Bronchial epithelial cell (primary cell): ENCODE results near the gene CACYBP. TPM values are rescaled to one million over a fixed set of nuclear protein-coding genes. Genes with fewer than 3 reads are reported as not detected.

Experiments
- DNase-seq: peaks from one replicate; pipeline ENCODE4 v3.0.0-alpha.2; 2010; ENCODE audit warnings: low read depth
- FAIRE-seq: peaks from 2 replicates; lab custom pipeline; 2011; peaks lifted over from hg19 to GRCh38; lab: Jason Lieb, UNC
- H3K27me3 ChIP-seq: 2 replicates; pipeline ENCODE4 v1.5.1; 2011; ENCODE audit warnings: low read length; ENCODE audit not compliant: control insufficient read depth, insufficient read depth
- H3K36me3 ChIP-seq: 2 replicates; pipeline ENCODE4 v1.5.1; 2011; ENCODE audit warnings: low read length; ENCODE audit not compliant: control insufficient read depth, insufficient read depth
- H3K4me3 ChIP-seq: 2 replicates; pipeline ENCODE4 v1.5.1; 2011; ENCODE audit warnings: mild to moderate bottlenecking, low read depth, low read length, control low read depth
- total RNA-seq: library from RNA; depleted of rRNA; stranded (reverse); fragments of >200 nt; gene quantifications from 2 replicates; pipeline ENCODE4 v1.2.1, GENCODE V29; 2014
- TF ChIP-seq, protein P1 (sequence below): IDR thresholded peaks from 2 replicates; pipeline ENCODE4 v1.5.1; 2011; ENCODE audit warnings: mild to moderate bottlenecking, moderate library complexity, low read length, control low read depth, inconsistent platforms; ENCODE audit not compliant: insufficient read depth, severe bottlenecking

CACYBP gene
- total RNA-seq, 1 donor from 2014 or later, result 44.2 TPM

DNA sequence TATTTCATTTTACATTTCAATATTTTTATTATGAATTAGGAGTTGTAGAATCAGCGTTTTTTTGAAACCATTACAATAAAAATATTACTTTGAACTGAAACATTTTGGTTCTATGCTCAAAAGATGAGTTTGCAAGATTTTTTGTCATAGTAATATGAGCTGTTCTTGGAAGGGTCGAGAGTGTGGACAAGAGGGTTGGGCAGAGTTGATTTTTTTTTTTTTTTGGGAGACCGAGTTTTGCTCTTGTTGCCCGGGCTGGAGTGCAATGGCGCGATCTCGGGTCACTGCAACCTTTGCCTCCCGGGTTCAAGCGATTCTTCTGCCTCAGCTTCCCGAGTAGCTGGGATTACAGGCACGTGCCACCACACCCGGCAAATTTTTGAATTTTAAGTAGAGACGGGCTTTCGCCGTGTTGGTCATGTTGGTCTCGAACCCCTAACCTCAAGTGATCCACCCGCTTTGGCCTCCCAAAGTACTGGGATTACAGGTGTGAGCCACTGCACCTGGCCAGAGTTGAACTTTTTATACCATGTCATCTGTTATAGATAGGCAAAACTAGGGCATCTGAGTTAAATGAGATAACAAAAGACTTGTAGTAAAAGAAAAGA lies 3.3 kb downstream of the CACYBP start:
- TF ChIP-seq, protein P1, sequence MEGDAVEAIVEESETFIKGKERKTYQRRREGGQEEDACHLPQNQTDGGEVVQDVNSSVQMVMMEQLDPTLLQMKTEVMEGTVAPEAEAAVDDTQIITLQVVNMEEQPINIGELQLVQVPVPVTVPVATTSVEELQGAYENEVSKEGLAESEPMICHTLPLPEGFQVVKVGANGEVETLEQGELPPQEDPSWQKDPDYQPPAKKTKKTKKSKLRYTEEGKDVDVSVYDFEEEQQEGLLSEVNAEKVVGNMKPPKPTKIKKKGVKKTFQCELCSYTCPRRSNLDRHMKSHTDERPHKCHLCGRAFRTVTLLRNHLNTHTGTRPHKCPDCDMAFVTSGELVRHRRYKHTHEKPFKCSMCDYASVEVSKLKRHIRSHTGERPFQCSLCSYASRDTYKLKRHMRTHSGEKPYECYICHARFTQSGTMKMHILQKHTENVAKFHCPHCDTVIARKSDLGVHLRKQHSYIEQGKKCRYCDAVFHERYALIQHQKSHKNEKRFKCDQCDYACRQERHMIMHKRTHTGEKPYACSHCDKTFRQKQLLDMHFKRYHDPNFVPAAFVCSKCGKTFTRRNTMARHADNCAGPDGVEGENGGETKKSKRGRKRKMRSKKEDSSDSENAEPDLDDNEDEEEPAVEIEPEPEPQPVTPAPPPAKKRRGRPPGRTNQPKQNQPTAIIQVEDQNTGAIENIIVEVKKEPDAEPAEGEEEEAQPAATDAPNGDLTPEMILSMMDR, result no peak
- FAIRE-seq, result no peak
- H3K36me3 ChIP-seq, result peaks cover 2% of the 10 kb centered on the region
- no peak overlapping the region for H3K4me3 ChIP-seq
- no peaks in the 10 kb centered on the region for H3K27me3 ChIP-seq
- no peak for DNase-seq

DNA sequence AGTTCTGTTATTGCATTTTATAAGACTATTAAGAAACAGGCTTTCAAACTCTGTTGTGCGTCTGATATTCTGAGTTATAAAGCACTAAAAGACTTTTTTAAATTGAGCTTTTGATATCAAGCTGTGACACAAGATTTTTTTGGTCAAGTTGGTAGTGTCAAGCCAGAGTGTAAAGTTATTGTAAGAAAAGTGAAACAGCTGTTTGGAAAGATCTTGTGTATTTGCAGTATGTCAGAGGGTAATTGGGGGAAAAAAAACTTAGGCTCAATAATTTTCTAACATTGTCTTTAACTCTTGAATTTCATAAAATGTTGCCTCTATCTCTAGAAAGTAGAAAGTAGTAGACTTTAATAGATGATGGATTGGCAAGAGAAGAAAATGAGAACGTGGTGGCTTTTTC lies 3.8 kb downstream of the CACYBP start:
- no peak for FAIRE-seq

DNA sequence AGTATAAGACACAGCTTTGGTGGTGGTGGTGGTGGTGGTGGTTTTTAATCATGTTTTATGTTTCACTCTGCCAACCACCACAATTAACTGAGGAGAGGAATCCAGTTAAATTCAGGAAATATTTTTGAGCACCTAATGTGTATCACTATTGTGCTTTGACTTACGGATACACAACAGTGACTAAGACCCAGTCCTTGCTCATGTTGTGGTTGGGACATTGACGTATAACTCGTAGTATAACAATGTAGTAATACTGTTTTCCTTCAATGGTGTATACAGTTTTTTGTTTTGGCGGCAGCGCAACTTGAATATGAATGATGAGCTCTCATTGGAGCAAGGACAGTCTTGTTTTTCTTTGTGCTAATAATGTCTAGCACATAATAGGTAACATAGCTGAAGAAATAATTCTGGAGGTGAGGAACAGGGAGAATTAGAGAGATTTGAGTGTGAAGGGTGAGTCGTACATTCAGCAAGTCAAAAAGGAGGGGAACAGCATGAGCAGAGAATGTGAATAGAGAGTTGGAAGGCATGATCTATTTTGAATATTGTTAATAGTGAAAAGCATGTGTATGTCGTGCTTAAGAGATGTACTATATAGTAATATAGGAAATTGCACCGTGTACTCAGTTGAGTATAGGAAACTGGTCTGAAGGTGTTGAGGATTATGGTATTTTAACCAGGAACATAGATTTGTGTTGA lies 5.5 kb downstream of the CACYBP start:
- DNase-seq (peak; percentile 18), FAIRE-seq (no peak)
- no peak overlapping the region for H3K4me3 ChIP-seq
- TF ChIP-seq, protein P1, result no peak
- peaks cover 2% of the 10 kb centered on the region for H3K36me3 ChIP-seq
- no peaks in the 10 kb centered on the region for H3K27me3 ChIP-seq

More for the DNA sequence above, 3.8 kb downstream of the CACYBP start:
- Histone ChIP-seq H3K36me3 (peaks cover 2% of the 10 kb centered on the region), H3K4me3 (no peak overlapping the region), H3K27me3 (no peaks in the 10 kb centered on the region)
- TF ChIP-seq, protein P1, result no peak
- no peak for DNase-seq

DNA sequence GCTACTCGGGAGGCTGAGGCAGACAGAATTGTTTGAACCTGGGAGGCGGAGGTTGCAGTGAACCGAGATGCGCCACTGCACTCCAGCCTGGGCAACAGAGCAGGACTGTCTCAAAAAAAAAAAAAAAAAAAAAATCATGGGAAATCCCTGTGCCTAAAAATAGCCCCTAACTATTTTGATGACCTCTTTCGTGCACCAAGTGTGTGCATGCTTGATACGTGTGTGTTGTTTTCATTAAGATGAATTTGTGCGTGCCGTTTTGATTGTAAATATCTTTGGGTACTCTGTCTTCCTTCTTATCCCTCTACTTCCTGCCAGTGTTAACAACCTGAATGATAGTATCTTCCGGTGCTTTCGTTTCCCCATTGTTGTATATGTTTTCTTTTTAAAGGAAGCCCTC lies 9.8 kb downstream of the CACYBP start:
- H3K36me3 ChIP-seq, result peaks cover 12% of the 10 kb centered on the region
- no peaks in the 10 kb centered on the region for H3K27me3 ChIP-seq
- FAIRE-seq, result no peak
- no peak overlapping the region for H3K4me3 ChIP-seq
- TF ChIP-seq, protein P1, result no peak
- no peak for DNase-seq

DNA sequence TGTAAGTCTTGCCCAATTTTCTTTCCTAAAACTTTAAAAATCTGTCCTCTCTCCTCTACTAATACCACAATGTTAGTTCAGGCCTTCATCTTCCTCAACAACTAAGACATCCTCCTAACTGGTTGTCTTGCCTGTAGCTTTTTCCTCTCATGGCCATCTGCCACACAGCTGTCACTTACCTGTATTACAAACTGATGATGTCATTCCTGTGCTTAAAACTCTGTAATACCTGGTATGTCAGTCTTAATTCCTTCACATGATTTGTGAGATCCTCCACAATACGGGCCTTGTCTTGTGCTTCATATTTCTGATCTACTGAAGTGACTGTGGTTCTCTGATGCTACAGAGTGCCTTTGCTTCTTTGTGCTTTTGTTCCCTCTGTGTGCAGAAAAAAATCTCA lies 13.7 kb downstream of the CACYBP start:
- H3K27me3 ChIP-seq, result no peaks in the 10 kb centered on the region
- H3K36me3 ChIP-seq, result peaks cover 13% of the 10 kb centered on the region
- H3K4me3 ChIP-seq, result no peak overlapping the region
- DNase-seq (no peak), FAIRE-seq (no peak)
- TF ChIP-seq, protein P1, result no peak
